HUDEP-2 (cell line): ENCODE measurements around the gene NYNRIN.
"Not testable (repeated sequence)": the region's sequence is repeated elsewhere in the genome, so short reads cannot be mapped to it uniquely, and the experiment has no call there.

Source experiments
- DNase-seq, 76 experiments: peaks; one replicate each; lab custom pipeline; 2025; ENCODE audit not compliant: unreplicated experiment in 76 of 76; lab: John Stamatoyannopoulos, UW

NYNRIN gene

GRCh38 chr14:24369907-24370687, 28.7 kb upstream of the NYNRIN start:
- DNase-seq: no peak

GRCh38 chr14:24370748-24371147, 28.1 kb upstream of the NYNRIN start:
- no peak for DNase-seq

- not testable (repeated sequence) for DNase-seq
Measured at GRCh38 chr14:24371605-24372004, 27.2 kb upstream of the NYNRIN start.

- DNase-seq: no peak
Measured at GRCh38 chr14:24372701-24373416, 25.9 kb upstream of the NYNRIN start.

GRCh38 chr14:24376448-24377070, 22.2 kb upstream of the NYNRIN start:
- DNase-seq: no peak

GRCh38 chr14:24377126-24377525, 21.7 kb upstream of the NYNRIN start:
- no peak for DNase-seq

- peak in 47 of 76 experiments; percentile 3 to 76 (median 39) for DNase-seq
Measured at GRCh38 chr14:24377657-24378056, 21.1 kb upstream of the NYNRIN start.

GRCh38 chr14:24378327-24378726, 20.5 kb upstream of the NYNRIN start:
- DNase-seq: no peak

GRCh38 chr14:24378981-24379906, 19.6 kb upstream of the NYNRIN start:
- DNase-seq: no peak

GRCh38 chr14:24379907-24380730, 18.7 kb upstream of the NYNRIN start:
- DNase-seq: no peak

GRCh38 chr14:24381363-24382063, 17.3 kb upstream of the NYNRIN start:
- DNase-seq: no peak

- DNase-seq: no peak
Measured at GRCh38 chr14:24382064-24382371, 16.8 kb upstream of the NYNRIN start.

GRCh38 chr14:24384169-24384568, 14.6 kb upstream of the NYNRIN start:
- no peak for DNase-seq

GRCh38 chr14:24385524-24385923, 13.3 kb upstream of the NYNRIN start:
- DNase-seq: no peak

GRCh38 chr14:24387009-24387345, 11.8 kb upstream of the NYNRIN start:
- DNase-seq: no peak

GRCh38 chr14:24387579-24387978, 11.2 kb upstream of the NYNRIN start:
- DNase-seq: not testable (repeated sequence)

GRCh38 chr14:24388474-24389179, 10.2 kb upstream of the NYNRIN start:
- DNase-seq: no peak

GRCh38 chr14:24389226-24389848, 9.5 kb upstream of the NYNRIN start:
- DNase-seq: no peak
